Psoas muscle (tissue), 8 donors: ENCODE measurements around the gene NFASC. TPM values are rescaled to one million over a fixed set of nuclear protein-coding genes. Genes with fewer than 3 reads are reported as not detected.

Experiments used
- ATAC-seq, 4 donors: fragments of 200-7000 bp; cut with Tn5 transposase; one replicate each; pipeline ENCODE4 v1.9.1; 2020; ENCODE audit warnings: moderate library complexity in 3 of 4, mild to moderate bottlenecking in 2 of 4
- DNase-seq, 2 donors: peaks; one replicate each; pipeline ENCODE4 v3.0.0-alpha.2; 2020
- H3K27ac ChIP-seq: fragments of 200-600 bp; one replicate; pipeline ENCODE4 v1.8.0; 2022
- H3K27me3 ChIP-seq, 3 donors: fragments of 200-600 bp in 1 of 3; one replicate each; pipeline versions ENCODE4 v1.6.1 to v1.8.0; 2013 to 2022; ENCODE audit warnings: low read length in 2 of 3, mild to moderate bottlenecking in 2 of 3, moderate library complexity in 1 of 3; ENCODE audit not compliant: insufficient read depth in 3 of 3
- H3K36me3 ChIP-seq, 2 donors: fragments of 200-600 bp in 1 of 2; one replicate each; pipeline versions ENCODE4 v1.6.1 to v1.8.0; 2013 to 2022; ENCODE audit warnings: low read depth in 1 of 2, mild to moderate bottlenecking in 1 of 2, moderate library complexity in 1 of 2; ENCODE audit not compliant: insufficient read depth in 1 of 2
- H3K4me1 ChIP-seq: fragments of 200-600 bp; one replicate; pipeline ENCODE4 v1.8.0; 2022
- H3K4me3 ChIP-seq: fragments of 200-600 bp; one replicate; pipeline ENCODE4 v1.8.0; 2022; ENCODE audit warnings: mild to moderate bottlenecking
- H3K9me3 ChIP-seq: fragments of 200-600 bp; one replicate; pipeline ENCODE4 v1.8.0; 2022
- WGBS, 3 donors: extraction: QIAGEN DNeasy Blood & Tissue Kit; methylation state at CpG; one replicate each; pipeline versions ENCODE4 v1.1.6 to v1.1.7; 2013; 5-methylcytosine and 5-hydroxymethylcytosine counted together
- intact Hi-C, 2 donors: fragments of 100-400 bp; cut with DNase I; formaldehyde crosslinking; loops; one replicate each; pipeline versions ENCODE4 v1.11.0 to v1.14.2; 2022
- polyA plus RNA-seq, 3 donors: library from polyadenylated mRNA; stranded (reverse); fragments of 200-250 nt; gene quantifications; one replicate each; pipeline ENCODE4 v1.2.3, GENCODE V29; 2013
- total RNA-seq, 4 donors: library from RNA; stranded (reverse); fragmentation: NEBNext Ultra II Directional in 2 of 4; extraction: Animal tissue kit (Norgen Biotek cat#: 25700) in 2 of 4; gene quantifications; one replicate each; pipeline versions ENCODE4 v1.2.1 to v1.2.4, GENCODE V29; 2021 to 2023
- TF ChIP-seq, protein P1 (sequence below): fragments of 200-600 bp; IDR thresholded peaks from one replicate; pipeline ENCODE4 v1.8.0; 2022; ENCODE audit warnings: antibody characterized with exemption
- donor health status: healthy with polysubstance abuse.
- donor health status: DM: no; HTN: no; CAD: no; lungs with moderate emphysema.
- donor health status: Bipolar disorder and iron deficiency.
- donor health status: healthy.
- donor health status: DM: yes; HTN: yes; CAD: no.
- donor health status: DM: no; HTN: no; CAD: no.
- donor health status: DM: no; HTN: no; CAD: no.
- donor health status: DM: yes; HTN: yes; CAD: no.

Gene NFASC
- total and polyA plus RNA-seq, 7 donors = 0.46 to 7.5 (median 0.90) TPM

DNA sequence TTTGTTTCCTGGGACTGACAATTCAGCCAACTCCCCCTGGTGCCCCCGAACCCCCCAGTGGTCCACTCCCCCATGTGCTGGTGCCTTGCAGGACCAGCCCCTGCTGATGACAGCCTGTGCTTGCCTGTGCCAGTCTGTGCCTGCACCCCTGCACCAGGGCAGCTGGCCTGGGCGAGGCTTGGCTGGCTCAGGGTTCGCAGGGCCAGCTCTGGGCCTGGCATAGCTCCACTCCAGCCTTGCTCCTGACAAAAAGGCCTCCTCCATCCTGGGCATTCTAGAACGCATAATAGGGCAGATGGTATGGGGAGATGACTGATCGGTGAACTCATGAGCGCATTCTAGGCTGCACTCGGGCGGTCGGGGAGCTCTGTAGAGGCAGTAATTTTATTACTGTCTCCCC is 177.7 kb downstream of the NFASC start:
- intact Hi-C loops = no loop called here
- Histone ChIP-seq H3K27ac (no peak overlapping the region), H3K36me3 (no peaks in the 10 kb centered on the region), H3K4me3 (no peak overlapping the region), H3K27me3 (peaks cover 0 to 52% (median 20%) of the 10 kb centered on the region in 3 donors), H3K9me3 (no peaks in the 10 kb centered on the region), H3K4me1 (no peaks in the 10 kb centered on the region)
- ATAC-seq (no peak), DNase-seq (no peak)
- TF ChIP-seq, protein P1, sequence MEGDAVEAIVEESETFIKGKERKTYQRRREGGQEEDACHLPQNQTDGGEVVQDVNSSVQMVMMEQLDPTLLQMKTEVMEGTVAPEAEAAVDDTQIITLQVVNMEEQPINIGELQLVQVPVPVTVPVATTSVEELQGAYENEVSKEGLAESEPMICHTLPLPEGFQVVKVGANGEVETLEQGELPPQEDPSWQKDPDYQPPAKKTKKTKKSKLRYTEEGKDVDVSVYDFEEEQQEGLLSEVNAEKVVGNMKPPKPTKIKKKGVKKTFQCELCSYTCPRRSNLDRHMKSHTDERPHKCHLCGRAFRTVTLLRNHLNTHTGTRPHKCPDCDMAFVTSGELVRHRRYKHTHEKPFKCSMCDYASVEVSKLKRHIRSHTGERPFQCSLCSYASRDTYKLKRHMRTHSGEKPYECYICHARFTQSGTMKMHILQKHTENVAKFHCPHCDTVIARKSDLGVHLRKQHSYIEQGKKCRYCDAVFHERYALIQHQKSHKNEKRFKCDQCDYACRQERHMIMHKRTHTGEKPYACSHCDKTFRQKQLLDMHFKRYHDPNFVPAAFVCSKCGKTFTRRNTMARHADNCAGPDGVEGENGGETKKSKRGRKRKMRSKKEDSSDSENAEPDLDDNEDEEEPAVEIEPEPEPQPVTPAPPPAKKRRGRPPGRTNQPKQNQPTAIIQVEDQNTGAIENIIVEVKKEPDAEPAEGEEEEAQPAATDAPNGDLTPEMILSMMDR = no peak
- WGBS, 3 donors = 50 to 53% (median 50%) methylated on average over 9 of the region's 9 CpGs

DNA sequence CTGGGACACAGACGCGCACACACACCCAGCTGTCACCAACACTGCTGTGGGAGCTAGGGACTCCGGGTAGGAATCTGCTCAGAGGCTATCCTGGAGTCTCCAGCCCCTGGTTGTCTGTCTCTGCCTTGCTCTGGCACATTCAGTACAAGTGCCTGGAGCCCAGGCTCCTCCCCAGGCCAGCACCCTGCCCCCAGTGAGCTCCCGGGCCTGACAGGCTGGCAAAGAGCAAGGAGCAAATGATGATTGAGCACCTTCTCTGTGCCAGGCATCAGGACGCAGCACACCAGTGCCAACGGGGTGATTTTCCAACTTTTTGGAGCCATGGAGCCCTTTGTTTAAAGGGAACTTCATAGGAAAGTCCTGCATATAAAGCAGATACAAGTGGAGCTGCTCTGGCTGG is 178.8 kb downstream of the NFASC start:
- intact Hi-C loops = no loop called here
- ATAC-seq = no peak
- TF ChIP-seq, protein P1 = no peak
- Histone ChIP-seq H3K27me3 (peaks cover 0 to 41% (median 13%) of the 10 kb centered on the region in 3 donors), H3K27ac (no peak overlapping the region), H3K4me3 (no peak overlapping the region), H3K4me1 (no peaks in the 10 kb centered on the region), H3K36me3 (no peaks in the 10 kb centered on the region), H3K9me3 (no peaks in the 10 kb centered on the region)
- WGBS, 3 donors = 29 to 34% (median 34%) methylated on average over 6 of the region's 6 CpGs
- DNase-seq = no peak

GRCh38 chr1:205052690-205053089 is 182.0 kb downstream of the NFASC start:
- no peak overlapping the region for H3K4me3 ChIP-seq
- intact Hi-C loops = no loop called here
- DNase-seq = no peak
- H3K9me3 ChIP-seq = no peaks in the 10 kb centered on the region
- no peaks in the 10 kb centered on the region for H3K4me1 ChIP-seq
- H3K27ac ChIP-seq = no peak overlapping the region
- TF ChIP-seq, protein P1 = no peak
- WGBS, 3 donors = 79 to 84% (median 80%) methylated on average over 7 to 11 of the region's 11 CpGs
- no peak for ATAC-seq
- no peaks in the 10 kb centered on the region for H3K36me3 ChIP-seq
- H3K27me3 ChIP-seq = peaks cover 0 to 10% (median 0%) of the 10 kb centered on the region in 3 donors

GRCh38 chr1:205053296-205053695 is 182.6 kb downstream of the NFASC start:
- no peak for ATAC-seq

More at GRCh38 chr1:205053296-205053695, 182.6 kb downstream of the NFASC start:
- no peak overlapping the region for H3K27ac ChIP-seq
- TF ChIP-seq, protein P1 = no peak
- H3K4me1 ChIP-seq = no peaks in the 10 kb centered on the region
- no peak for DNase-seq
- H3K4me3 ChIP-seq = no peak overlapping the region
- intact Hi-C loops = no loop called here
- H3K27me3 ChIP-seq = peaks cover 0 to 4% (median 0%) of the 10 kb centered on the region in 3 donors
- H3K36me3 ChIP-seq = no peaks in the 10 kb centered on the region
- 86 to 94% (median 90%) methylated on average over 5 of the region's 5 CpGs for whole genome bisulfite sequencing, 3 donors
- no peaks in the 10 kb centered on the region for H3K9me3 ChIP-seq
